OCI-LY1 (cell line): Measurements from ENCODE around the gene GALNT2.

ENCODE experiments used
- H2AFZ ChIP-seq: fragments of 200-600 bp; sonication (generic), shearing (Covaris generic); 2 replicates; pipeline ENCODE4 v1.6.0; 2014; ENCODE audit warnings: antibody characterized with exemption, mild to moderate bottlenecking, low read length
- H3F3A ChIP-seq: fragments of 200-600 bp; sonication (generic), shearing (Covaris generic); 2 replicates; pipeline ENCODE4 v1.6.0; 2014; ENCODE audit warnings: mild to moderate bottlenecking, antibody characterized with exemption, low read length, moderate library complexity; ENCODE audit not compliant: insufficient read depth
- H3K27ac ChIP-seq: fragments of 200-600 bp; sonication (generic); 2 replicates; pipeline ENCODE4 v1.5.1; 2014; ENCODE audit warnings: low read length, mixed run types, mild to moderate bottlenecking, low read depth; ENCODE audit not compliant: poor library complexity, severe bottlenecking
- H3K27me3 ChIP-seq: fragments of 200-600 bp; sonication (generic); 2 replicates; pipeline ENCODE4 v1.6.0; 2014; ENCODE audit warnings: antibody characterized with exemption, mild to moderate bottlenecking, low read length, moderate library complexity; ENCODE audit not compliant: insufficient read depth
- H3K36me3 ChIP-seq: fragments of 200-600 bp; sonication (generic); 2 replicates; pipeline ENCODE4 v1.6.1; 2014; ENCODE audit warnings: mild to moderate bottlenecking, antibody characterized with exemption, low read length, moderate library complexity, mixed read lengths; ENCODE audit not compliant: insufficient read depth
- H3K4me1 ChIP-seq: fragments of 200-600 bp; sonication (generic); 2 replicates; pipeline ENCODE4 v1.5.1; 2014; ENCODE audit warnings: mild to moderate bottlenecking, low read length, moderate library complexity; ENCODE audit not compliant: insufficient read depth, severe bottlenecking
- H3K4me2 ChIP-seq: fragments of 200-600 bp; sonication (generic), shearing (Covaris generic); 2 replicates; pipeline ENCODE4 v1.6.1; 2014; ENCODE audit warnings: low read length
- H3K4me3 ChIP-seq: fragments of 200-600 bp; sonication (generic); 2 replicates; pipeline ENCODE4 v1.5.1; 2014; ENCODE audit warnings: low read length, low read depth, mild to moderate bottlenecking, mixed read lengths; ENCODE audit not compliant: poor library complexity, severe bottlenecking
- H3K79me2 ChIP-seq: fragments of 200-600 bp; shearing (Covaris generic); 2 replicates; pipeline ENCODE4 v1.6.1; 2016; ENCODE audit warnings: mixed run types, low read length, mixed read lengths; ENCODE audit not compliant: insufficient read depth
- H3K9ac ChIP-seq: fragments of 200-600 bp; sonication (generic), shearing (Covaris generic); 2 replicates; pipeline ENCODE4 v1.6.1; 2014; ENCODE audit warnings: mild to moderate bottlenecking, low read length, mixed read lengths
- H3K9me2 ChIP-seq: fragments of 200-600 bp; sonication (generic), shearing (Covaris generic); 2 replicates; pipeline ENCODE4 v1.6.1; 2014; ENCODE audit warnings: low read depth, mild to moderate bottlenecking, low read length, mixed read lengths
- H3K9me3 ChIP-seq: fragments of 200-600 bp; shearing (Covaris generic); 2 replicates; pipeline ENCODE4 v1.6.1; 2014; ENCODE audit warnings: low read length, mixed read lengths
- H4K20me1 ChIP-seq: fragments of 200-600 bp; sonication (generic), shearing (Covaris generic); 2 replicates; pipeline ENCODE4 v1.6.0; 2016; ENCODE audit warnings: mild to moderate bottlenecking, low read length; ENCODE audit not compliant: insufficient read depth
- EZH2 ChIP-seq: fragments of 200-600 bp; sonication (generic), shearing (Covaris generic); IDR thresholded peaks from 2 replicates; pipeline ENCODE4 v1.8.0; 2017; ENCODE audit warnings: borderline replicate concordance, mixed run types, mild to moderate bottlenecking, antibody characterized with exemption, low read length, moderate library complexity, mixed read lengths
- TF ChIP-seq, protein P1 (sequence below): fragments of 200-600 bp; sonication (generic), shearing (Covaris generic); IDR thresholded peaks from 2 replicates; pipeline ENCODE4 v1.5.1; 2017; ENCODE audit warnings: mild to moderate bottlenecking, antibody characterized with exemption, low read length, moderate library complexity, mixed read lengths

GALNT2 gene

DNA sequence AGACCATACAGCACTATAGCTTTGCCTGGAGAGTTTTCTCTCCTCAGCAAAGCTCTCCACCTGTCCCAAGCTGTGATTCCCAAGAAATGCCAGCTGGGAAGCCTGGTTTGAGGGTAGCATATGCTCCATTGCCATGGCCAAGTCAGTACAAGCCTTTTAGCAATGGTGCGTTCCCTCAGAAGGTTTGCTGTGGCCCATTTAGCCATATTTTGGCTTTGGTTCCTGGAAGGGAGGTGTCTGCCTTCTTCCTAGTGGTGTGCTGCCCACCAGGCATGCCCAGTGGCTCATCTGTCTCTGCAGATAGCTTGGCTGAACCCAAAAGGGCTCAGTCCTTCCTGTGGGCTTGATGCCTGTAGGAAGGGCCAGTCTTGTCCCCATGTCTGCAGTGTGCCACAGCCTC lies 32.4 kb downstream of the GALNT2 start:
- Histone ChIP-seq H3K4me3 (no peak overlapping the region), H3K36me3 (peaks cover 13% of the 10 kb centered on the region; the same call in 1 of the 2 replicates), H3K4me2 (no peak overlapping the region), H3F3A (no peaks in the 10 kb centered on the region), H2AFZ (no peak overlapping the region), H3K27me3 (no peaks in the 10 kb centered on the region), H3K9ac (no peak overlapping the region), H3K9me2 (no peaks in the 10 kb centered on the region), H3K4me1 (peaks cover 56% of the 10 kb centered on the region), H3K27ac (no peak overlapping the region), H3K9me3 (no peaks in the 10 kb centered on the region), H4K20me1 (no peaks in the 10 kb centered on the region), H3K79me2 (peaks cover 33% of the 10 kb centered on the region)
- TF ChIP-seq EZH2, result no peak
- TF ChIP-seq, protein P1, sequence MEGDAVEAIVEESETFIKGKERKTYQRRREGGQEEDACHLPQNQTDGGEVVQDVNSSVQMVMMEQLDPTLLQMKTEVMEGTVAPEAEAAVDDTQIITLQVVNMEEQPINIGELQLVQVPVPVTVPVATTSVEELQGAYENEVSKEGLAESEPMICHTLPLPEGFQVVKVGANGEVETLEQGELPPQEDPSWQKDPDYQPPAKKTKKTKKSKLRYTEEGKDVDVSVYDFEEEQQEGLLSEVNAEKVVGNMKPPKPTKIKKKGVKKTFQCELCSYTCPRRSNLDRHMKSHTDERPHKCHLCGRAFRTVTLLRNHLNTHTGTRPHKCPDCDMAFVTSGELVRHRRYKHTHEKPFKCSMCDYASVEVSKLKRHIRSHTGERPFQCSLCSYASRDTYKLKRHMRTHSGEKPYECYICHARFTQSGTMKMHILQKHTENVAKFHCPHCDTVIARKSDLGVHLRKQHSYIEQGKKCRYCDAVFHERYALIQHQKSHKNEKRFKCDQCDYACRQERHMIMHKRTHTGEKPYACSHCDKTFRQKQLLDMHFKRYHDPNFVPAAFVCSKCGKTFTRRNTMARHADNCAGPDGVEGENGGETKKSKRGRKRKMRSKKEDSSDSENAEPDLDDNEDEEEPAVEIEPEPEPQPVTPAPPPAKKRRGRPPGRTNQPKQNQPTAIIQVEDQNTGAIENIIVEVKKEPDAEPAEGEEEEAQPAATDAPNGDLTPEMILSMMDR, result no peak

DNA sequence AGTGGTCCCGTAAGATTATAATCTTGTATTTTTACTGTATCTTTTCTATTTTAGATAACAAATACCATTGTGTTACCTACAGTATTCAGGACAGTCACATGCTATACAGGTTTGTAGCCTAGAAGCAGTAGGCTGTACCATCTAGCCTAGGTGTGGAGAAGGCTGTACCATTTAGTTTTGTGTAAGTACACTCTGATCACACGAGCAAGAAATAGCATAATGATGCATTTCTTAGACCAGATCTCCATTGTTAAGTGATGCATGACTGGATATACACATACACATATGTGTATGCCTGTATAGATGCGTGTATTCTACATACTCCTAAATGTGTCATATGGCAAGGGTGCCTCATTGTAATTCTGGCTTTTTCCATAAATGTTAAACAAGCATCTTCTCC lies 33.9 kb downstream of the GALNT2 start:
- Histone ChIP-seq H3F3A (no peaks in the 10 kb centered on the region), H3K4me1 (peaks cover 56% of the 10 kb centered on the region), H4K20me1 (no peaks in the 10 kb centered on the region), H3K36me3 (peaks cover 5% of the 10 kb centered on the region; the same call in 1 of the 2 replicates), H3K9me2 (no peaks in the 10 kb centered on the region), H3K9ac (no peak overlapping the region; the same call in 1 of the 2 replicates), H3K4me2 (no peak overlapping the region), H3K27ac (peak overlapping the region; percentile 83), H3K79me2 (peaks cover 25% of the 10 kb centered on the region), H3K27me3 (no peaks in the 10 kb centered on the region), H2AFZ (no peak overlapping the region), H3K4me3 (no peak overlapping the region), H3K9me3 (no peaks in the 10 kb centered on the region)
- TF ChIP-seq, protein P1, result no peak
- no peak for TF ChIP-seq EZH2

DNA sequence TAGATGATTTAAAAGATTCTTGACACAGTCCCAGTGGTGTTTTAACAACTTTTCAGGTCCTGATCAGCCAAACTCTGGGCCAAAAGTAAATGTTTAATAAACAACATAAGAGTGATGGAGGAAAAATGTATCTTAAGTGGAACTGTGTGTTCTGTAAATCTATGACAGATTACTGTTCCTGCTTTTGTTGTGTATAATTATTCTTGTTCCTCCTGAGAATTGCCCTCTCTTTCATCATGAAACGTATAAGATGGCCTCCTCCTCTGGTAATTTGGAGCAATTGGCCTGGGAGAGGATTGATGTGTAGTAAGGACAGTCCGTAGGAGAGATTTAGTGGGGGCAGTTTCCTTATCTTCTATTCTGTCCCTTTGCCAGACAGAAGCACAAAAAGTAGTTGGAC lies 34.5 kb downstream of the GALNT2 start:
- H3K27ac ChIP-seq, result peak overlapping the region; percentile 83
- no peak overlapping the region; the same call in 1 of the 2 replicates for H3K9ac ChIP-seq
- no peaks in the 10 kb centered on the region for H3F3A ChIP-seq
- H3K27me3 ChIP-seq, result no peaks in the 10 kb centered on the region
- H3K36me3 ChIP-seq, result peaks cover 5% of the 10 kb centered on the region; the same call in 1 of the 2 replicates
- H3K4me2 ChIP-seq, result no peak overlapping the region
- no peaks in the 10 kb centered on the region for H4K20me1 ChIP-seq
- no peaks in the 10 kb centered on the region for H3K9me2 ChIP-seq
- no peak overlapping the region for H2AFZ ChIP-seq
- no peak for TF ChIP-seq EZH2
- TF ChIP-seq, protein P1, result no peak
- peaks cover 30% of the 10 kb centered on the region for H3K79me2 ChIP-seq
- H3K4me3 ChIP-seq, result no peak overlapping the region
- no peaks in the 10 kb centered on the region for H3K9me3 ChIP-seq
- H3K4me1 ChIP-seq, result peaks cover 60% of the 10 kb centered on the region
